ENCODE results near the gene RIC1.

GRCh38 chr9:5614192-5614591, 14.7 kb upstream of the RIC1 start:
- no peak for TF ChIP-seq REST (IDR thresholded peaks at IDR 0.05; ENCODE audit: insufficient read depth in 1 of 2, low read depth in 2 of 2, low read length in 2 of 2)
- TF ChIP-seq POLR2AphosphoS5 (IDR thresholded peaks at IDR 0.05; ENCODE audit: low read depth, low read length), result no peak

Data from PFSK-1 (cell line).